HG03378 (cell line): Measurements from ENCODE around the gene RASSF6.
"Not testable (repeated sequence)": the region's sequence is repeated elsewhere in the genome, so short reads cannot be mapped to it uniquely, and the experiment has no call there.

Experiments used
- ATAC-seq: cut with Tn5 transposase; IDR thresholded peaks from one replicate; pipeline ENCODE4 v1.9.1; 2021; ENCODE audit warnings: mild to moderate bottlenecking, moderate library complexity; ENCODE audit not compliant: unreplicated experiment

The RASSF6 gene

DNA sequence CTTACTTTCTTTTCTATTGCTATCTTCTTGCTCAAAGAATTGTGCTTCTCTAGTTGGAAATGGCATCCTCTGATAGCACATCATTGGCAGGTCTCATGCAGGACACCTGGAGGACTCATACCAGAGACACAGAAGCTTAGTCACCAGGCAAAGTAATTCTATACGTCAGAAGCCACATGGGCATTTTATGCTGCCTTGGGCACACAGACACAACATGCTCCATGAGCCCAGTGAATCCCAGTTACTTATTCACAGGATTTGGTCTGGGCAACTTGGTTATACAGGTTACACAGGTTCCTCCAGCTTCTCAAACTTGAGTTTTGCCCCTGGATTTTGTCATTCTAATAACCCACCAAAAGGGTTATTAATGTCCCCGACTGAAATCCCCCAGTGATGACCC lies 7.1 kb downstream of the RASSF6 start:
- no peak for ATAC-seq

DNA sequence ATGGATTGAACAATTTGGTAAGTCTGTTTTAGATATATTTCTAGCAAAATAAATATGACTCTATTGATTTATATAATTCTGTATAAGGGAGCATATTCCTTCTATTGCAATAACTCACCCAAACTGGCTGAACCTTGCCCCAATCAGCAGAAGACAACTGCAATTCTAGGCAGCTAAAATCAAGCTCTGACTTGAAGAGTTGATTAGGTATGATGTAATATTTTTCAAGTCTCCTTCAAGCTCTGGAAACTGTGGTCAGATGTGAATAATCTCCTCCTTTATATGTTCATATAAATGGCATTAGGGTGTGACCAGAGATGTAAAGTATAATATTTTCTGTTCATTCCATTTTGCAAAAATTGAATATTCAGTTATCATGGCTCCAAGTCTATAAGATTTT lies 8.2 kb downstream of the RASSF6 start:
- no peak for ATAC-seq

DNA sequence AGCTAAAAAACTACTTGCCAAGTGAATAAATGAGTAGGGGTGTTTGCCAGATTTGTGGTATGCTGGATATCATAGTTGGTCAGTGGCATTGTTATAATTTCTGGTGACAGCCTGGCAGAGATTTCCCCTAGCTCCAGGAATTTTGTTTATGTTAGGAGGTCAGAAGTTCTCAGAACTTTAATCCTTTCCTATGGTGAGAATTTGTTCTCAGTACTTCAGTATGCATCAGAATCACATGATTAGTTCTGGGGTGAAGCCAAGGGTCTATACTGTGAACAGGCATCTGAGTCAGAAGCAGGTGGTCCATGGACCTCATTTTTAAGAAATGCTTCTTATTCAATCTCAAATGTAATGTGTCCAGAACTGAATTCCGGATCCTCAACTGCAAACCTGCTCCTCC lies 10.5 kb downstream of the RASSF6 start:
- no peak for ATAC-seq

DNA sequence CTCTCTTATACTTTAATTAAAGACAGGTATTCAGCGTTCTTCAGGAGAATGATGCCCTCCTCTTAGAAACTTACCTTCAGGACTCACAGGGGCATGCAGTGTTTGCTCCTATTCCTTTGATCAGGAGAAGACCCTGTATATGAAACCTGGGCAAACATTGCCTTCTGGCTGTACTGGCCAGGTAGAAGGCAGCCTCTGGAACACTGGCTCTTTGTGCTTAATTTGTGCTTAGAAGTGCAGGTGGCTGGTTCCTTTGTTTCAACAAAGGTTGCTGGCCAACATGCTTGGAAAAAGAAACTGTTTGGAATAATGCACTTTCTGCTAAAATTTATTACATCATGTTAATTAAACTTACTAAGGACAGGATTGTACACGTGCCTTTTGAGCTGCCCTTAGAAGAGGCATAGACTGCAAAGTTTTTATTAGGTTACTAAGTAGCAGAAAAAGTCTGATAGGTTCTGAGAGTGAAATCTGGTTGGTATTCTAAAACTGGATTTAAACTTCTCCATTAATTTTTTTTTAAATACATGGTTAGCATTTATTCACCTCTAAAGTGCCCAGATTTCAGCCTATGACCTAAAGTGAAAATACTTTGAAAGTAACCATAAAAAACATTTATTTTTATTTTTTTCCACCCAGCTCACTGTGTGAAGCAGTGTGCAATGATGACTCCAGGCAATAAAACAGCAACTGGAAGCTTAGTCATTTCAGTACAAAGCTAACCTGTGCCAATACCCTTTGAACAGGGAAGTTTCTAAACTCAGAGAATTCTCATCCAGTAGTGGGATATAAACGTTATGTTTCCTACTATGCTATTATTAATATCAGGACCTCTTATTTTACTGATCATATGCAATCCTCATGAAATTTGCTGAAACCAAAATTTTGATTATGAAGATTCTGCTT lies 11.3 kb downstream of the RASSF6 start:
- peak; percentile 31 for ATAC-seq

DNA sequence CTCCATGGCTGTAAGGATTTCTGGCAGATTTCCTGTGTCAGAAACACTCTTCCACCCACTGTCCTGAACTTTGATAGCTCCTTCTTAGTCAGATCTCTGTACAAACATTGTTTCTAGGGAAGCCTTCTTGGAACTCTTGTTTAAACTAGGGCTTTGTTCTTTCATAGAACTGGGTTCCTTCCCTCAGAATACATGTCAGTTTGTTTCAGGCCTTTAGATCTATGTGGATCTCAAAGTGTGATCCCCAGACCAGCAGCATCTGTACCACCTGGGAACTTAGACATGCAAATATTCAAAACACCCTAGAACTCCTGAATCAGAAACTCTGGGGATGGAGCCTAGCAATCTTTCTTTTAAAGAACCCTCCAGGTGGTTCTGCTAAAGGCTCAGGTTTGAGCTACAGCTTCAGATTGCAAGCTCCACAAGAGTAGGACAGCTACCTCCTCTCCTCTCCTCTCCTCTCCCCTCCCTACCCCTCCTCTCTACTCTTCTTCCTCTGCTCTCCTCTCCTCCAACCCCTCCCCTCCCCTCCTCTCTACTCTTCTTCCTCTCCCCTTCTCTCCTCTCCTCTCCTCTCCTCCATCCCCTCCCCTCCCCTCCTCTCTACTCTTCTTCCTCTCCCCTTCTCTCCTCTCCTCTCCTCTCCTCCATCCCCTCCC lies 12.7 kb downstream of the RASSF6 start:
- no peak for ATAC-seq

DNA sequence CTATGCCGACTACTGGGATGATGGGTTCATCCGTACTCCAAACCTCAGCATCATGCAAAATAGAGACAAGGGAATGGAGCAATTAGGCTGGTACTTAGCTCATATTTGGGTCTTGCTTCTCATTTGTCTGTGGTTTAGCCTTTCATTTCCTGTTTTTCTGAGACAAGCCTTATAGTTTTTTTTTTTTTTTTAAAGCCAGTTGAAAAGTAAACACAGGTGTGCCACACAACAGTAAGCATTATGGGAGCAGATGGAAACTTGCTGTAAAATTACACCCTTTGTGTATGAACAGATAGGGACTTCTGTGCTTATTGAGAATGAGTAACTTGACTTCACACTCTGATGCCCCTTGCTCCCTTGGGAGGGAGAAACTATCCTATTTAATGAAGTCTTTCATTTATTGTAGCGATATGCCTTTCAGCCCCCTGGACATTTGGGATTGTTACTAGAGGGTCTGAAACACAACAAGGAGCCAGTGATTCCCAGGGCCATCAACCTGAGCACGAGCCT lies 13.7 kb downstream of the RASSF6 start:
- ATAC-seq, result peak; percentile 81

DNA sequence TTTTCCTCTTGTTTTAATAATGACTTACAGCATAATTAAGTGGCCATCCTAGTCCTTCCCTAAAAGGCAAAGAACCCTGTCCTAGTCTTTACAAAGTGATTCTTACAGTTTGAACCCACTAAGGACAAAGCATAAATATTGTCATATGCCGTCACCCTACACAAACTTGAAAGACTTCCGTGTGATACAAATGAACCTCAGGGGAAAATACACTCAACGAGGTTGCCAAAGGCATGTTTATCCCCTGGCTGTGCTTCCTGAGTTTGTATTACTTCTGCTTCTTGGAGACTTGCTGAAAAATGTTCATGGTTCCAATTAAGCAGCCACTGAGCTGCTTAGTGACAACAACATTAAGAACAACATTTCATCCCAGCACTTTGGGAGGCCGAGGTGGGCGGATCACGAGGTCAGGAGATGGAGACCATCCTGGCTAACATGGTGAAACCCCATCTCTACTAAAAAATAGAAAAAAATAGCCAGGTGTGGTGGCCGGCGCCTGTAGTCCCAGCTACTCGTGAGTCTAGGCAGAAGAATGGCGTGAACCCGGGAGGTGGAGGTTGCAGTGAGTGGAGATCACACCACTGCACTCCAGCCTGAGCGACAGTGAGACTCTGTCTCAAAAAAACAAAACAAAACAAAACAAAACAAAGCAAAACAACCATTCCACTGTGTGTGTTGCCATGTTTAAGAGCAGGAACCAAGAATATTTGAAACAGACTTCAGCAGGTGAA lies 16.2 kb downstream of the RASSF6 start:
- ATAC-seq, result no peak

DNA sequence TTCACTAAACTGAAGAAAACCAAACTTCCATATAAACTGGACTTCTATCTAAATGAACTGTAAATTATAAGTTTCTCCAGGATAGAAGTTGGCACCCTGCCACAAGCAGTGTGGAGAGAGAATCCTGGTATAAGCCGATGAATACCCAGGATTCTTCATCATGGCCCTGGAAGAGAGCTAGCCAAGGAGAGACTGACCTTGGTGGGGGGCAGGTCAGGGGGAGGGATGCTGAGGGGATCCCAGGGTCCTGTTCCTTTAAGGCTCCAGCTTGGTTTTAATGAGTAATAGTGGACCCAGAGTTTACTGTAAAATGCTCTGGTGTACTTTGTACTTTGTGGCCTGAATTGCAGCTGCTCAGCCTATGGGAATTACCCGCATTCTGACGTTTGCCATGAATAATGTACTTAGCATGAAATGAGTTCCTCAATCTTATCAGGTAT lies 16.9 kb downstream of the RASSF6 start:
- peak; percentile 61 for ATAC-seq

DNA sequence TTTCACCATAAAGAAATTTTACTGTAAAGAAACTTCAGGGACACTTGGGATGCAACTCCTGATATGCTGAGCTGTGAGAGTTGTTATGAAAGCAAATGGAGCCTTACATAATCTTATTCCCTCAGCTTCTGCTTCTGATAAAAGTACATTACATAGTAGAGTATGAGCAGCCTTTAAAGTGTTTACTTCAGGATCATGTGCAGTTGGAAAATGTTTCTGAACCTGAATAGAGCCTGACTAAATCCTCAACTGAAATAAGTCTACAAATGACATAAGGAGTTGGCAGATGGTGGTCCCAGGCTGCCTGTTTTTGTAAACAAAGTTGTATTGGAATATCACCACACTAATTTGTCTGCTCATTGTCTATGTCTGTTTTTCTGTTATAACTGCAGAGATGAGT lies 19.3 kb downstream of the RASSF6 start:
- ATAC-seq, result no peak

DNA sequence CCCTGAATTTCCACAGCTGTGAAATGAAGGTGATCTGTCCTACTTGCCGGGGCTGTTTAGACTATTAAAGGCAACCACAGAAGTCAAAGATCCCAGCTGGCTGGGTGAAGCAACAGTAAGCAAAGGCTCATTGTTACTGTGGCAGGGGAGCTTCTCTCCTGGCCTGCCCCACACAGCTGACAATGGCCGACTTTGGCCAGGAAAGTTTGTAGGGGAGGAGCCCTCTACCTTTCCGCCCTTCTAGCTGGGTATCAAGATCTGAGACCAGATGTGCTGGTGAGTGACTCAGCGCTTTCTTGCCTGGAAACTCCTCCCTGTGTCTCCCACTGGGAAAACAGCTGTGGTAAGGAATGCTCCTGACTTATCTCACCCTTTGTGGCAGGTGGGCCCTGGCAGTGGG lies 21.1 kb downstream of the RASSF6 start:
- no peak for ATAC-seq

DNA sequence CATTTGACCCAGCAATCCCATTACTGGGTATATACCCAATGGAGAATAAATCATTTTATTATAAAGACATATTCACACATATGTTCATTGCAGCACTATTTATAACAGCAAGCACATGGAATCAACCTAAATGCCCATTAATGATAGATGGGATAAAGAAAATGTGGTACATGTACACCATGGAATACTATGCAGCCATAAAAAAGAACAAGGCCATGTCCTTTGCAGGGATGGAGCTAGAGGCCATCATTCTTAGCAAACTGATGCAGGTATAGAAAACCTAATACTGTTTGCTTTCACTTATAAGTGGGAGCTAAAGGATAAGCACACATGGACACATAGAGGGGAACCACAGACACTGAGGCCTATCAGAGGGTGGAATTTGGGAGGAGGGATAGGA lies 22.6 kb downstream of the RASSF6 start:
- ATAC-seq, result no peak

DNA sequence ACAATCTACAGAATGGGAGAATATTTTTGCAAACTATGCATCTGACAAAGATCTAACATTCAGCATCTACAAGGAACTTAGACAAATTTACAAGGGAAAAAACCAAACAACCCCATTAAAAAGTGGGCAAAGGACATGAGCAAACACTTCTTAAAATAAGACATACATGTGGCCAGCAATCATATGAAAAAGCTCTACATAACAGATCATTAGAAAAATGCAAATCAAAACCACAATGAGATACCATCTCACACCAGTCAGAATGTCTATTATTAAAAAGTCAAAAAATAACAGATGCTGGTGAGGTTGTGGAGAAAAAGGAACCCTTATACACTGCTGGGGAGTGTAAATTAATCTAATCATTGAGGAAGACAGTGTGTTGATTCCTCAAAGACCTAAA lies 23.1 kb downstream of the RASSF6 start:
- ATAC-seq, result not testable (repeated sequence)

DNA sequence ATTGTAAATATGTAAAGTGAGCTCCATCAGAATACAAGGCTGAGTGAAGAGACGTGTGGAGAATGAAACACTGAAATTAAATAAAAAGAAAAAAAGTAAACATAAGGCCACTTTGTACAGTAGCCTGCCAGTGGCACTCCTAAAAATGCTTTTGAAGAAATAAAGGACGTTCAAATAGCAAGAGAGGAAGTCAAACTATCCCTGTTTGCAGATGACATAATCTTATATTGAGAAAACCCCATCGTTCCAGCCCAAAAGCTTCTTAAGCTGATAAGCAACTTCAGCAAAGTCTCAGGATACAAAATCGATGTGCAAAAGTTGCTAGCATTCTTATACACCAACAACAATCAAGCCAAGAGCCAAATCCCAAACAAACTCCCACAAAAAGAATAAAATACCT lies 24.2 kb downstream of the RASSF6 start:
- no peak for ATAC-seq

DNA sequence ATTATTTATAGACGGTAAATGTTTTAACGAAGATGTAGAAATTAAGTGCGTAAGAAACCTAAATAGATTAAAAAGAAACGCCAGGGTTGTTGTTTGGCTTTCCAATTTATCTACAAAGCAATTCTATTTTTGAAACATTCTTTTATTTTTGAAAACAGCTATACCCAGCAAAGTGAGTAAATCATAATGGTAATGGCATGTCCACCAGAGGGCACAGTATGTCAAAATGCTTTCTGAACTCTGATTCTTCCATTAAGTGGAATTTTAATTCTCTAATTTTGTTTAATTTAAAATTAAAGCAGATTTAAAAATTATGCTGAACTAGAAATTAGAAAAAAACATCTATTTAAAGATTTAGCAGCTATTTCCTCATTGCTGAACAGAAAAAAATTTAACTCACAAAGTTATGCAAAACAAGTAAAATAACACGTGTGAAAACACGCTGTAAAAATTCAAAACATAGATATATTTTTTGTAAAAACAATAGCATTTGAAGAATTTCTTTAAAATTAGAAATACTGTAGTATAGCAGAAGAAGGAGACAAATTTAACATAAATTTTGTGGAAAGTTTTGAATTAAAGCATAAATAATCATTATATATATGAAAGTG lies 26.5 kb downstream of the RASSF6 start:
- no peak for ATAC-seq

DNA sequence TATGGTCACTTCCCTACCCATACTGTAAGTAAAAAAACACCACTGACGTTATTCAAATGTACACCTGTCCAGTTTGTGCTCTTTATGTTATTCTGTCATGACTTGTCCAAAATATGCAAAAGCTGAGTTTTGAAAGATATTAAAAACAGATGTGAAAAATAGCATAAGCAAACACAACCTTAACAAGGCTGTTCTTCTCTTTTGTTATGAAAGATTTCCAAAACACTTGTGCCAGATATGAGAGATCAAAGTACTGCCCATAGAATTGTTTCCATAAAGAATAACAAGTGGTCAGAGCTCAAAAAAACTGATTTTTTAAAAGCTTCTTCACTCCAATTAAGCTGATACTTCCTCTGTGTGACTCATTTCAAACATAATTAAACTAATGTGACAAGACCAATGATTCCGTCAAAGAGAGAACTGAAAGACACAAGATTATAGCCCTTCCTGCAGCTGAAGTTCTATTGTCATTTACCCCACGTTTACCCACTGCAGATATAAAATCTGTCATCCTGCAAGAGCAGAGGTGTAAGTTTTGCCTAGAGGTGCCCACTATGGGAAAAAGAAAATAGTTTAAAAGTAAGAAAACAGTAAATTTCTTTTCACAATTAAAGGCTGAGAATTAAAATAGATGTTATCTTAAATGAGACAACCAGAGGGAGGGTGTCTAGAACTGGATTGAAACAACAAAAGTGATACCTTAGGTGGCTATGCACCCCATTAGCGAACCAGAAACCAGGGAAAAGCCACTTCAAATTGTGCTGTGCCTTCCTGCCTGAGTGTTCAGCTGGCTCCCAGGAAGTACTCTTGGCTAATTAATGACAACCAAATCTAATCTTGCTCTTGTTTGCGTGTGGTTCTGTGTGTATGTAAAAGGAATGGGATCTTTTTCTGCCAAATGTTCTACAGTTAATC lies 30.1 kb downstream of the RASSF6 start:
- peak; percentile 95 for ATAC-seq

DNA sequence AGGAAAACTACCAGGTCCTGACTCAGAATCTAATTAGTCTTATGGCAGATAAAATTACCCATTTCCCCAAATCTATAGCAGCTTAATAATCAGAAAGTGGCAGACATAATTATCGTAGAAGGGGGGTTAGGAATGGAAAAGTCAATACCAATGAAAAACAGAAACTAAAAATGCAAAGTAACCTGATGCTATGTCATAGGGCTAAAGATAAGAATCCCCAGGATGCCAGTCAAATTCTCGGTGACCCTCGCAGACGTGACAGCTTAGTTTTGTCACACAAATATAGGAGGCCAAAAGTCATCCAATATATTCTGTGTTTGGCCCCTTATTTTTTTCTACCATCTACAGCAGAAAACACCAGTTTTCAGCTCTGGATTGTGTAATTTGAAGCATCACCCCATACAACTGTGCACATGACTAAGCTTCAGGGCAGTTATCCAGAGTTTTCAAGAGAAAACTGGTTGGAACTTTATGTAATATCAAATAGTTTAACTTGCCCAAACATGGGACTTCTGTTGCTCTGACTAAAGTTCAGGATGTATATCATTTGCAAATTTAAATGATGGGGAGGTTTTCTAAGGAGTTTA lies 30.9 kb downstream of the RASSF6 start:
- ATAC-seq, result peak; percentile 32

DNA sequence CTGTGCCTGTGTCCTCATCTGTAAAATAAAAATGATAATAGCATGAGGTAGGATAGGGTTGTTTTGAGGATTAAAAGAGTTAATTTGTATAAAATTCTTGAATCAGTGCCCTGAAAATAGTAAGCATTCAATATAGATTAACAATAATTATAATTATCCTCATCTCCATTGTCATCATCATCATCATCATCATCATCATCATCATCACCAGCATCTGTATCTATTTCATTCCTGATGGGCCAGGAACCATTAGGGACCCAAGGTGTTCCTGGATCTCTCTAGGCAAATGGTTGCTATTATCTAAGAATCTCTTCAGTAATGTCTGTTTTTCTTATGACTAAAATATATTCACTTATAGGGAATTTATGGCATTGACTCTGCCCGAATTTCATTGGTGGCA lies 31.6 kb downstream of the RASSF6 start:
- no peak for ATAC-seq

DNA sequence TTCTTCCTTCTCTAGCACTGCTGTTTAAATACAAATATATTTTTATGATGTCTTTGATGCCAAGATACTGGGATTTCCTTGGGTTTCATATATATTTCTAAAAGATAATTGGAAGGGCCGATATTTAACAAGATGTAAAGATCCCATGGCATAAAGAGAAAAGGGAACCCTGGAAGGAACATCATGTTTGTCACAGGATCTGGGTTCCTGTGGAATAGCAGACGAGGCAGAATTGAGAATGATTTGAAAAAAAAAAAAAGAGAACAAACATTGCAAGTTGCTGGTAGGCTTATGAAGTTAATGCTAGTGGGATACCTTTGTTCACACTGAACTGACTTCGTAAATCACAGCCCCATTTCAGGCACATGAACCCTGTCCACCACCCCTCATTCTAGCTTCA lies 33.6 kb downstream of the RASSF6 start:
- ATAC-seq, result no peak

DNA sequence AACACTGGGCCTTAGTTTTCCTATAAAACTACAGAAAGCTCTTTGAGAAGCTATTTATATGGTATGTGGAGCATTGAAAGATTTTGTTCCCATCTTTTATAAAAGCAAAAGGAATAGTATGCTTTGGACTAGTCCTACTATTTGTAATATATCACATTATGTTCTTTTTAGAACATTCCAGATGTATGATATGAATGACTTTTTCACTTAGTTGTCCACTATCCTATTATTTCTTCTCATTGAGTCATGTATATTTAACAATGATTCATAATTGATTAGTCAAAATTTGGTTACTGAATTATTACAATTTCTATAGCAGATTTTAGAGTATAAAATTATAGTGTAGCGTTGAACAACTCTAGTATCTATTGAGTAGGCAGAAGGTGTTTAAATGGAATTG lies 34.2 kb downstream of the RASSF6 start:
- no peak for ATAC-seq

DNA sequence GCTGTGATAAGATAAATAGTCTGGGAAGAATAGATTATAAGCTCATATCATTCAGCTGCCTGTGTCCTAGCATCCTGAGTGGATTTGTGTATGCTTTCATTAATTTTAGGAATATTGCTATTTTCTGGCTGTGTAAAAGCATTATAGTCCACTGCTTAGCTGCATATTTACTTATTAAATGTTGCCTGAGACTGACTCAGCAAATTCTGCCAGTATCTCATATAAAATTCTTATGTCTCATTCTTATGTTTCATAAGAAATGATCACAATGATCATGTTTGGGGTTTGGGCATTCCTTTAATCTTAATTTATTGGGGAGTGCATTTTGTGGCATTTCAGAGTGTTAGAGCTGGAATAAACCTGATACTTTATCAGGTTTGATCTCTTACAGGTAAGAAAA lies 34.9 kb downstream of the RASSF6 start:
- ATAC-seq, result no peak
